Mammary epithelial cell (primary cell): ENCODE data around the gene SLCO3A1.

Experiments used
- CTCF ChIP-seq, 2 donors: IDR thresholded peaks in 1 of 2; conservative IDR thresholded peaks in 1 of 2; 2 replicates each; pipeline ENCODE4 v1.5.1; 2011 to 2012; ENCODE audit warnings: inconsistent platforms in 2 of 2, low read length in 2 of 2, mild to moderate bottlenecking in 2 of 2, control low read depth in 1 of 2, low read depth in 1 of 2; ENCODE audit not compliant: insufficient read depth in 1 of 2; ENCODE audit errors: extremely low read depth in 1 of 2
- EZH2 ChIP-seq: IDR thresholded peaks from 2 replicates; pipeline ENCODE4 v1.6.1; 2012; ENCODE audit warnings: low read length, inconsistent platforms, borderline replicate concordance

DNA sequence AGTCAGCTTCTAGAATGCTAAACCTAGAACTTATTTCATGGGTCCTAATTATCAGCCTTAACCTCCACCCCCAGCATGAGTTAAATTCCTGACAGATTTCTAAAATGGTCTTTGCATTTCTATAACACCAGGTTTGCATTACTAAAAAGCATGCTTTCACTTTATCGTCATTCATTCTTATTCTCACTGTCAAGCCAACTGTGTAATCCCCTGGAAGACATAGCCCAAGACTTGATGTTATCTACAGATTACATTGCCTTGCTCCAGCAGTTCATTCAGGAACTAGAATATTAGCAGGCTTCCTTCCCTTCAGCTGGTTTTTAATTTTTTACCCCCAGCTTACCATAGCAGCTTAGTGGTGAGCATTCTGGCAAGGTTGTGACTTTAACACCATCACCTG is 184.0 kb downstream of the SLCO3A1 start:
- TF ChIP-seq CTCF (conservative IDR thresholded peaks at IDR 0.05 in 1 of 2, IDR thresholded peaks at IDR 0.05 in 1 of 2; ENCODE audit: extremely low read depth in 1 of 2, insufficient read depth in 1 of 2, low read depth in 1 of 2, low read length in 2 of 2) = no peak
- TF ChIP-seq EZH2 = no peak
